HG02798 (cell line): ENCODE results near the gene SGMS1.
"Not testable (repeated sequence)": the region's sequence is repeated elsewhere in the genome, so short reads cannot be mapped to it uniquely, and the experiment has no call there.

ENCODE experiments used
- ATAC-seq: cut with Tn5 transposase; IDR thresholded peaks from one replicate; pipeline ENCODE4 v1.9.1; 2021; ENCODE audit warnings: mild to moderate bottlenecking; ENCODE audit not compliant: unreplicated experiment, poor library complexity

The SGMS1 gene

GRCh38 chr10:50439187-50439586 lies 184.6 kb downstream of the SGMS1 start:
- ATAC-seq, result no peak

DNA sequence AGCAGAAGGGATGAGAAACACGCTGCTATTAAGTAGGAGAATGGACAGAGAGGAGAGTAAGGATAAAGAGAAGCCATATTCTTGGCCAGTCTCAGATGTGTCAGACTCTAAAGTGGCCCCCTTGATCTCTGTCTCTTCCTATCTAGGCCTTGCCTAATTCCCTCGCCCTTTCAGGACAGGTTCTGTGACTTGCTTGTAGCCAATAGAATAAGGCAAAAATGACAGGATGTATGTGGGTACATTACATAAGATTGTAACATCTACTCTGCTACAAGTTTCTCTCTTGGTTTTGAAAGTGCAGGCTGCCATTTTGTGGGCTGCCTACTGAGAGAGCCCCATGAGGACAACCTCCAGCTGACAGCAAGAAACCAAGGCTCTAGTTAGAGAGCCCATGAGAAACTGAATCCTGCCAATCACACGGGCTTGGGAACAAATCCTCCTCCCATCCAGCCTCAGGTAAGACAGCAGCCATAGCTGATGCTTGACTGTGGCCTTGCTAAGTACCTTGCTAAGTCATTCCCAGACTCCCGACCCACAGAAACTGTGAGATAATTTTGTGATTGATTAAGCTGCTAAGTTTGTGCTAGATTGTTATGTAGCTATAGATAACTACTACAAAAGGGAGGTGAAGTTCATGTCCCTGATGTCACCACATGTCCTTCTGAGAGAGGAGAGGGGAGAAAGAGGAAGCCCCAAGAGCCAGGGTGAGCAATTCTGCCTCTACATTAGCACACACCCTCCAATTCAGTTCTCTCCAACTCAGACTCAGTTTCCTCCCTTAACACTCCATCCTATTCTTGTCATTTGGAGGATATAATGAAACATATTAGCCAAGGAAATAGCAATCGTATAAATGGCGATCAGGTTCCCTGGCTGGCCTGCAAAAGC lies 185.5 kb downstream of the SGMS1 start:
- peak; percentile 37 for ATAC-seq

GRCh38 chr10:50437248-50437647 lies 186.5 kb downstream of the SGMS1 start:
- peak; percentile 63 for ATAC-seq

- ATAC-seq, result no peak
Observed at GRCh38 chr10:50436805-50437204, 187.0 kb downstream of the SGMS1 start.

DNA sequence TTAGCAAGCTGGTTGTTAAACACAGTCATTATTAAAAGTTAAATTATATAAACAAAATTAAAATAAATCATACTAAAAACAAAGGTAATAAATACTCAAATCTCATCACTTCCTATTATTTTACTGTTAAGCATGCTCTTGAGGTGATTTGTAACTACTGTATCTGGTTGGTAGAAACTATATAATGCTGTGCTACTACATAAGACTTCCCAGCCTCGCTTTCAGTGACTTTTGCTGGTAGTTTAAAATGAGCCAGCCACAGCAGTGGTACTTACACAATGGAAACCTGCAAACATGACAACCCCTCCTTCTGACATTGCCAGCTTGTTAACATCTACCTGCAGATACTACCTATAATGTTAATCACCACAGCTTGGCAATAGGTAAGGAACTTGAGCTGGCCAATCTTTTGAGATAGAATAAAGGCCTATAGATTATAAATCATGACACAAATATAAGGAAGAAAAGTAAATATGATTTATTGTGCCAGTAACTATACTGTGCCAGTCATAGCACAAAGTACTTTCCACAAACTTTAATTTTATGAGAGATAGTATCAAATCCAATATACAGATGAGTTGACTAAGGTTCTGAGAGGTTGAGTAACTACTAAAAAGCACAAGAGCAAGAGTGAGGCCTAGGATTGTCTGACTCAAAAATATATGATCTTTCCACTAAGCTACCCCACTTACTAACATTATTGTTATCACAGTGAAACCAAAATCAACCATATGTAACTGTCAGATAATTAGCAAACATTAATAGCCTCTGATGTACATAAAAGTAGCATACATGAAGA lies 191.3 kb downstream of the SGMS1 start:
- ATAC-seq, result peak; percentile 46

DNA sequence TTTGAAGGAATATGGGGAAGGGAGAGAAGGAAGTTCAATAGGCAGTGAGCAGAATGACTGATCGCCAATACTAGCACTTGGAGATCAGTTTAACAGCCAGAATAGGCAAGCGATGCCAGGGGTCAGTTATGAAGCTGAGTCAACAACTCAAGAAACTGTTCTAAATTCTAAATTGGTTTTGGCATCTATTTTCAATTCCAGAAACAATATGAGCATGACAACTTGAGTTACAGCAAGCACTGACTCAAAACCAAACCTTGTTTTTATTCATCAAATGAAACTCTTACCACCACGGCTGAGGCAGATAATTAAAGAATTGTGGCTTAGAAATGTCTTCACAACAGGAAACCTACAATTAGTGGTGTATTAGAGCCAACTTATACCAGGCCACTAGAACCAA lies 192.0 kb downstream of the SGMS1 start:
- ATAC-seq, result peak; percentile 84

DNA sequence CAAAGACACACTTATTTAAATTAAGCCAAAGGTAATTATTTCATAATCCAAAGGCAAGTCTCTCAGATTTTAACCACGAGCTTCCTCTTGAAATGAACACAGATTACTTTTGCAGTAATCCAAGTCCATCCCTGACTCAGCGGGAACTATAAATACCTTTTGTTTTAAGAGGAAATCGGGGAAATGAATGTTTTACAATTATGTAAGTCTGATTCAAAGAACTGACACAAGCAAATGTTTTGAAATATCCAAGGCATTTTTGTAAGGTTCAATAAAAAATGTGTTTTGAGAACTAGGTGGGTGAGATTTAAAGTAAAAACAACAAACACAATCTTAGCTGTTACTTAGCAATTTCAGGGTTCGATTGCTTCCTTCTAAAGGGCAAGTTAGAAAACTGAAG lies 192.6 kb downstream of the SGMS1 start:
- ATAC-seq, result no peak

DNA sequence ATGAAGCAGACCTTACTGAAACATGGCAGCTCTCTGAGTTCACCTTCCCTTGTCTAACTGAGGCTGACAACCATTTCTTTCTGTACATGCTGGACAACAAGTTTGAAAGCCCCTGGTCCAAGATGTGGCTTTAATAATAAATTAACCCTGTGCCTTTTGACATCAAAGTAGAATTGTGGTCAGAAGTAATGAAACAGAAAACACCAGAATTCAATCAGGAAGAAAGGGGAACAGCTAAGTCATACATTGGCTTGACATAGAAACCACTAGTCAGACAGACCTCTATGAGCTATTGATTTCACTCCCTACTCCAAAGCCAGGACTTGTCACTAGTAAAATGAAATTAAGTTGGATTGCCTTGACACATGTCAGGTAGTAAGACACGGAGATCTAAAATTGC lies 197.3 kb downstream of the SGMS1 start:
- ATAC-seq, result peak; percentile 81

GRCh38 chr10:50425215-50425614 lies 198.5 kb downstream of the SGMS1 start:
- ATAC-seq, result not testable (repeated sequence)

DNA sequence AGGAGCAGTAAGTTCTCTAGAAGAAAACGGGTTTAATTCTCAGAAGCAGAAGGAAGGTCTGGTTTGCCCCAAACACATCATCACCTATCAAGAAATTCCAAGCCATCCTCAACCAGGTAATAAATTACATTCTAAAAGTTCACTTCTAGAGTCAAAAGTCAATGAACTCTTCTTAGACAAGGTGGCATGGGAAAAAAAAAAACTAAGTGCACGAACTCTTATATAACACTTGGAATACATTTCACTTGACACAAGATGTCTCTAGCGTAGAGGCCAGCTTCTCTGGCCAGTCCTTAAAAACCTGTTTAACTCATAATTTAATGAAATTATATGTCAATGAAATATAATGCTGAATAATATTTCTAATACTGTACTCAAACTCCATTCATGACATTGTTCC lies 200.3 kb downstream of the SGMS1 start:
- no peak for ATAC-seq

DNA sequence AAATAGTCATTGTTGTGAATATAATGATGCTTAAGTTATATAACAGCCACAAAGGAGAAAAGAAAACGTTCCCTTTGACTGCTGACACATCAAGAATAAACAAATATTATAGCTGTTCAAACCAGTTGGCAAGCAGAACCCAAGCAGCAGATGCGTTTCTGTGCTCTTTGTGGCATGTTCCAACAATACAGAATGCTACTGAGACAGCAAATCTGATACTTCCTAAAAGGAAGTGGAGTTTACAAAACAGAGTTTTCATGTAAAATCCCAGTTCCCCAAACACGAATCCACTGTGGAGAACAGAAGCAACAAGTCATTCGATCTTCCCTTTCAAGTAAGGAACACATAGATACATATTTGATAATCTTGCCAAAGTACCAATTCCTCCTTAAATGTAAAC lies 201.5 kb downstream of the SGMS1 start:
- ATAC-seq, result no peak

- ATAC-seq, result peak; percentile 30
Observed at GRCh38 chr10:50421026-50421719, 202.6 kb downstream of the SGMS1 start.

- no peak for ATAC-seq
Observed at GRCh38 chr10:50420196-50420595, 203.6 kb downstream of the SGMS1 start.

- no peak for ATAC-seq
Observed at GRCh38 chr10:50419756-50420155, 204.0 kb downstream of the SGMS1 start.

DNA sequence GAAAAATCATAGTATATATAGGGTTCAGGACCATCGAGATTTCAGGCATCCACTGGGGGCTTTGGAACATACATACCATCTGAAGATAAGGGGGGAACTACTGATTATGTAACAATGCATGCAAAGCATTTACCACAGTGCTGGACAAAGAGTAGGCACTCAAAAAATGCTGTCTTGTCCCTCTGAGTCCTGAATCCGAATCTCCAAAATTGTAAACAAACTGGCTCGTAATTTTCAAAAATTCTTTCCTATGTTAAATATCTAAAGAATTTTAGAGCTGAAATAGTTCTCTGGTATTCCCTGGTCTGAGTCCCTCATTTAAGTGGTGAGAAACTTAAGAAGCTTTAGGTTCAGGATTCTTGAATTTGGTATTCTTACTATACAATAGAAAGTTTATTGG lies 204.7 kb downstream of the SGMS1 start:
- no peak for ATAC-seq

DNA sequence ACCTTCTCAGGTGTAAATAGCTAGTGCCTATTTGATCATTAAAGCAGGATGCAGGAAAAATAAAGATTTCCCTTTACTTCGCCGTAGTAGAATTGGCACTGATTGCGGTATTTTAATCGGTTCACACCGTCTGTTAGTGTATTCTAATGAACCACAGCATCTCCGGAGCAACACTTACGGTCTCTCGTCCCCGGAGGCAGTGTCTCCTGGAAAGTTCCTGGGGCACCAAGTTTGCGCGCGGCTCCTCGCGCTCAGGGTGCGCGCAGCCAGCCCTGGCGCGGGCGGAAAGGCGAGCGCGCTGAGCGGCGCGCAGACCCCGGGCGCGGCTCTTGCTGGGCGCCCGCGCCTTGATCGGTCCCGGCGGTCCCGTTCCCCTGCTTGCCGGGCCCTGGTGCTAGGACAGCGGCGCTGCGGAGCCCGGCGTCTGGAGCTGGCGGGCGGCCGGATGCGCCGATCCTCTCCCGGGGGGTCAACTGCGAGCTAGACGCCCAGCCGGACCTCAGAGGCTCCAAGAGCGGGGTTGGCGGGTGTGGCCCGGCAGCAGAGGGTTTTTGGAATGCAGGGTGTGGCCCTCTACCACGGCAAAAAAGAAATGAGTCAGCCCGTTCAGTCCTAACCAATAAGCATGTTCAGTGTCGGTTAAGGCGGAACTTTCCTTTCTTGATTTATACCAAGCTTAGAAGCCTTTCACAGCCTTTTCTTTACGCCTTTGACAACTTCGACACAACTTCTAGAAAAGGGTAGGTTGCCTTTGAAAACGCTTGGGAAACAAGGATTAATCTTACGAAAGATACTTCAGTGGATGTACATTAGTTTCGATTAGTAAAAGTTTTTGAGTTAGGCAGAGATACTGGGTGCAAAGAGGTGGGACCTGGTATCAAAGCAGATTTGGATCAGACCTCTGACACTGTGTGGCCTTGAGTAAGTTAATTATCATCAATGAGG lies 205.6 kb downstream of the SGMS1 start:
- ATAC-seq, result peak; percentile 82

GRCh38 chr10:50417486-50417885 lies 206.3 kb downstream of the SGMS1 start:
- ATAC-seq, result no peak

- no peak for ATAC-seq
Observed at GRCh38 chr10:50416881-50417280, 206.9 kb downstream of the SGMS1 start.

DNA sequence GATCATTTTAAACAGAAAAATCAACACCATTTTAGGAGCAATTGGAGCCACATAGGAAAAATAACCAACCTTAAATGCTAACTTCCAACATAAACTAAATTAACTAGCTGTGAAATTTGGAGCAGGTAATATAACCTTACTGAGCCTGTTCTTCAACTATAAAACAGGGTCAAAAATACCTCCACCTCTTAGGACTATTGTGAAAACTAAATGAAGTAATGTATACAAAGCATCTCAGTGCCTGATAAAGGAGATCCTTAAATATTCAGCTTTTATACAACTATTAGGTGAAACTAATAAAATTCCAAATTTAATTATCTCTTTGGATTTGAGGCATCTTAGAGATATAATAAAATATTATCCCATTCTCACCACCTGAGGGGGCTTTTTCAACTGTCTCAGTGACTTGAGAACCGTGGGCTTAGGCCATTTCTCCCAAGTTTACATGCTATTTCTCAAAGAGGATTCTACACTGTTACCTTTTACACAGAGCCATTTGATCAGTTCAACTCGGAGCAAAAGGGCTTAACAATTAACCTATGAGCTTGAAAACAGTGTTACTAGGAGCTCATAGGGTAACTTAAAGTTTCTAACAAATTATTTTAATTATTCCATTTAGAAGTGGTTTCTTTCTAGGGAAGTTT lies 207.5 kb downstream of the SGMS1 start:
- ATAC-seq, result no peak
